ENCODE results near the gene PODXL2. TPM values are rescaled to one million over a fixed set of nuclear protein-coding genes. Genes with fewer than 3 reads are reported as not detected.

PODXL2 gene
- total and polyA plus RNA-seq, 2 of the 8 experiments (the other 6 are each of a cell fraction or from before 2014, with no cell fraction given) = 27.6 to 31.6 TPM

- no peak for TF ChIP-seq MAX (IDR thresholded peaks at IDR 0.05)
- TF ChIP-seq POLR2AphosphoS5 (IDR thresholded peaks at IDR 0.05; ENCODE audit: low read depth, low read length) = no peak
- TF ChIP-seq, protein P1, sequence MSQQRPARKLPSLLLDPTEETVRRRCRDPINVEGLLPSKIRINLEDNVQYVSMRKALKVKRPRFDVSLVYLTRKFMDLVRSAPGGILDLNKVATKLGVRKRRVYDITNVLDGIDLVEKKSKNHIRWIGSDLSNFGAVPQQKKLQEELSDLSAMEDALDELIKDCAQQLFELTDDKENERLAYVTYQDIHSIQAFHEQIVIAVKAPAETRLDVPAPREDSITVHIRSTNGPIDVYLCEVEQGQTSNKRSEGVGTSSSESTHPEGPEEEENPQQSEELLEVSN (IDR thresholded peaks at IDR 0.05) = no peak
- TF ChIP-seq RBBP5 (IDR thresholded peaks at IDR 0.05; ENCODE audit: borderline replicate concordance, low read depth, low read length) = no peak
- no peak for TF ChIP-seq ASH2L (IDR thresholded peaks at IDR 0.05; ENCODE audit: low read length)
Observed at GRCh38 chr3:127692501-127693335, 63.7 kb downstream of the PODXL2 start (continued).

Measured in H1 (cell line).